ENCODE results near the gene CTSG. TPM values are rescaled to one million over a fixed set of nuclear protein-coding genes. Genes with fewer than 3 reads are reported as not detected.
"Not testable (repeated sequence)": the region's sequence is repeated elsewhere in the genome, so short reads cannot be mapped to it uniquely, and the experiment has no call there.

CTSG gene
- polyA plus RNA-seq, 1 donor (not counting 4 experiments of a cell fraction or from before 2014, with no cell fraction given) = not detected

DNA sequence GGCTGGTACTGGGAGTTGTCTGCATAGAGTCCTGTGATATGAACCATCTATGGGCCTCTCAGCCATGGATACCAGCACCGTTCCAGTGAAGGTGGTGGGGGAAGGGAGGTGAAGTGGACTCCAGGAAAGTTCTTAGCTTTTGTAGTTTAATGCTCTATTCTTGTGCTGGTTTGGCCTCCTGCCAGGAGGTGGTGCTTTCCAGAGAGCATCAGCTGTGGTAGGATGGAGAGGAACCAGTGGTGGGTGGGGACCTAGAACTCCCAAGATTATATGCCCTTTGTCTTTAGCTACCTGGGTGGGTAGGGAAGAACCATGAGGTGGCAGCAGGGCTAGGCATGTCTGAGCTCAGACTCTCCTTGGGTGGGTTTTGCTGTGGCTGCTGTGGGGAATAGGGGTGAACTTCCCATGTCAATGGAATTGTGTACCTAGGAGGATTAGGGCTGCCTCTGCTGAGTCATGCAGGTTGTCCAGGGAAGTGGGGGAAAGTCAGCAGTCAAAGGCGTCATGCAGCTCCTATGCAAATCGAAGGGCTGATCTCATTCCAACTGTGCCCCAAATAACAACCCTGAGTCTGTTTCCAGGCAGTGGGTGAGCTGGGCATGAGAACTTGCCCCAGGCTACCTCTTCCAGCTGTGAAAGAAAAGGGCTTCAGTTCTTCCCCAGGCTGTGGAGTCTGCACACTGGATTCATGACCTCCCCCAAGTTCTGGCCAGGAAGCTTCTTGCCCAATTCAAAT is 19.2 kb upstream of the CTSG start:
- H3K27ac ChIP-seq (ENCODE audit: control insufficient read depth, insufficient read depth, low read length) = peak overlapping the region; percentile 68
- H3K36me3 ChIP-seq (ENCODE audit: control insufficient read depth in 2 of 2, extremely low read depth in 1 of 2, insufficient read depth in 2 of 2, low read length in 2 of 2) = no peaks in the 10 kb centered on the region
- H3K4me1 ChIP-seq (ENCODE audit: control insufficient read depth, extremely low read depth, insufficient read depth, low read length) = peaks cover 11% of the 10 kb centered on the region
- peak overlapping the region; percentile 48 for H3K9ac ChIP-seq (ENCODE audit: control insufficient read depth, extremely low read depth, insufficient read depth, low read length)
- DNase-seq (ENCODE audit: low read depth, low spot score) (peak; percentile 80), FAIRE-seq (peak; percentile 93)
- no peaks in the 10 kb centered on the region for H3K27me3 ChIP-seq (ENCODE audit: control insufficient read depth, extremely low read depth, insufficient read depth, low read length)
- H3K4me2 ChIP-seq (ENCODE audit: control insufficient read depth, extremely low read depth, insufficient read depth, low read depth, low read length) = peak overlapping the region; percentile 51
- no peaks in the 10 kb centered on the region for H3K79me2 ChIP-seq (ENCODE audit: control insufficient read depth, insufficient read depth, low read length)
- H2AFZ ChIP-seq (ENCODE audit: control insufficient read depth, low read length) = peak overlapping the region; percentile 86
- no peaks in the 10 kb centered on the region for H3K9me1 ChIP-seq (ENCODE audit: control insufficient read depth, extremely low read depth, insufficient read depth, low read length)
- dilution Hi-C loops (cut with MboI; ENCODE audit: extremely low pct_ligation_motif_present, low sequenced_read_pairs) = no loop called here
- H3K9me3 ChIP-seq (ENCODE audit: control insufficient read depth, low read depth, low read length) = no peaks in the 10 kb centered on the region
- H4K20me1 ChIP-seq (ENCODE audit: control insufficient read depth, extremely low read depth, insufficient read depth, low read length) = no peaks in the 10 kb centered on the region
- peak overlapping the region in 1 of 3 experiments; percentile 24 for H3K4me3 ChIP-seq (ENCODE audit: control insufficient read depth in 2 of 3, extremely low read depth in 1 of 3, insufficient read depth in 2 of 3, low read depth in 1 of 3, low read length in 3 of 3)
- TF ChIP-seq, protein P1, sequence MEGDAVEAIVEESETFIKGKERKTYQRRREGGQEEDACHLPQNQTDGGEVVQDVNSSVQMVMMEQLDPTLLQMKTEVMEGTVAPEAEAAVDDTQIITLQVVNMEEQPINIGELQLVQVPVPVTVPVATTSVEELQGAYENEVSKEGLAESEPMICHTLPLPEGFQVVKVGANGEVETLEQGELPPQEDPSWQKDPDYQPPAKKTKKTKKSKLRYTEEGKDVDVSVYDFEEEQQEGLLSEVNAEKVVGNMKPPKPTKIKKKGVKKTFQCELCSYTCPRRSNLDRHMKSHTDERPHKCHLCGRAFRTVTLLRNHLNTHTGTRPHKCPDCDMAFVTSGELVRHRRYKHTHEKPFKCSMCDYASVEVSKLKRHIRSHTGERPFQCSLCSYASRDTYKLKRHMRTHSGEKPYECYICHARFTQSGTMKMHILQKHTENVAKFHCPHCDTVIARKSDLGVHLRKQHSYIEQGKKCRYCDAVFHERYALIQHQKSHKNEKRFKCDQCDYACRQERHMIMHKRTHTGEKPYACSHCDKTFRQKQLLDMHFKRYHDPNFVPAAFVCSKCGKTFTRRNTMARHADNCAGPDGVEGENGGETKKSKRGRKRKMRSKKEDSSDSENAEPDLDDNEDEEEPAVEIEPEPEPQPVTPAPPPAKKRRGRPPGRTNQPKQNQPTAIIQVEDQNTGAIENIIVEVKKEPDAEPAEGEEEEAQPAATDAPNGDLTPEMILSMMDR (optimal IDR thresholded peaks at IDR 0.05 in 1 of 3, IDR thresholded peaks at IDR 0.05 in 1 of 3, conservative IDR thresholded peaks at IDR 0.05 in 1 of 3; ENCODE audit: extremely low read depth in 1 of 3, insufficient read depth in 2 of 3, low read length in 3 of 3) = no peak
- TF ChIP-seq EZH2 (IDR thresholded peaks at IDR 0.05; ENCODE audit: low read length) = no peak

DNA sequence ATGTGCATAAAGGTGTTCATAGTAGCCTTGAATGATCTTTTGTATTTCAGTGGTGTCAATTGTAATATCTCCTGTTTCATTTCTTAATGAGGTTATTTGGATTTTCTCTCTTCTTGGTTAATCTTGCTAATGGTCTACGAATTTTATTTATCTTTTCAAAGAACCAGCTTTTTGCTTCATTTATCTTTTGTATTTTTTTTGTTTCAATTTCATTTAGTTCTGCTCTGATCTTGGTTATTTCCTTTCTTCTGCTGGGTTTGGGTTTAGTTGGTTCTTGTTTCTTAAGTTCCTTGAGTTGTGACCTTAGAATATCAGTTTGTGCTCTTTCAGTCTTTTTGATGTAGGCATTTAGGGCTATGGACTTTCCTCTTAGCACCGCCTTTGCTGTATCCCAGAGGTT is 15.0 kb upstream of the CTSG start:
- H3K4me2 ChIP-seq (ENCODE audit: control insufficient read depth, extremely low read depth, insufficient read depth, low read depth, low read length); FAIRE-seq; H3K27ac ChIP-seq (ENCODE audit: control insufficient read depth, insufficient read depth, low read length); H3K9me3 ChIP-seq (ENCODE audit: control insufficient read depth, low read depth, low read length); H3K36me3 ChIP-seq (ENCODE audit: control insufficient read depth in 2 of 2, extremely low read depth in 1 of 2, insufficient read depth in 2 of 2, low read length in 2 of 2); H3K4me3 ChIP-seq (ENCODE audit: control insufficient read depth in 2 of 3, extremely low read depth in 1 of 3, insufficient read depth in 2 of 3, low read depth in 1 of 3, low read length in 3 of 3); H3K27me3 ChIP-seq (ENCODE audit: control insufficient read depth, extremely low read depth, insufficient read depth, low read length); H3K79me2 ChIP-seq (ENCODE audit: control insufficient read depth, insufficient read depth, low read length); H3K9ac ChIP-seq (ENCODE audit: control insufficient read depth, extremely low read depth, insufficient read depth, low read length); H3K9me1 ChIP-seq (ENCODE audit: control insufficient read depth, extremely low read depth, insufficient read depth, low read length); dilution Hi-C loops (cut with MboI; ENCODE audit: extremely low pct_ligation_motif_present, low sequenced_read_pairs); H4K20me1 ChIP-seq (ENCODE audit: control insufficient read depth, extremely low read depth, insufficient read depth, low read length); H2AFZ ChIP-seq (ENCODE audit: control insufficient read depth, low read length); H3K4me1 ChIP-seq (ENCODE audit: control insufficient read depth, extremely low read depth, insufficient read depth, low read length); DNase-seq (ENCODE audit: low read depth, low spot score): not testable (repeated sequence)

DNA sequence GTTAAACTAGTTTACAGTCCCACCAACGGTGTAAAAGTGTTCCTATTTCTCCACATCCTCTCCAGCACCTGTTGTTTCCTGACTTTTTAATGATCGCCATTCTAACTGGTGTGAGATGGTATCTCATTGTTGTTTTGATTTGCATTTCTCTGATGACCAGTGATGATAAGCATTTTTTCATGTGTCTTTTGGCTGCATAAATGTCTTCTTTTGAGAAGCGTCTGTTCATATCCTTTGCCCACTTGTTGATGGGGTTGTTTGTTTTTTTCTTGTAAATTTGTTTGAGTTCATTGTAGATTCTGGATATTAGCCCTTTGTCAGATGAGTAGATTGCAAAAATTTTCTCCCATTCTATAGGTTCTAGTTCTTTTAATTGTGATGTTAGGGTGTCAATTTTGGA is 8.4 kb upstream of the CTSG start:
- H3K36me3 ChIP-seq (ENCODE audit: control insufficient read depth in 2 of 2, extremely low read depth in 1 of 2, insufficient read depth in 2 of 2, low read length in 2 of 2); H3K4me2 ChIP-seq (ENCODE audit: control insufficient read depth, extremely low read depth, insufficient read depth, low read depth, low read length); H3K9me1 ChIP-seq (ENCODE audit: control insufficient read depth, extremely low read depth, insufficient read depth, low read length); FAIRE-seq; H3K79me2 ChIP-seq (ENCODE audit: control insufficient read depth, insufficient read depth, low read length); H3K9me3 ChIP-seq (ENCODE audit: control insufficient read depth, low read depth, low read length); dilution Hi-C loops (cut with MboI; ENCODE audit: extremely low pct_ligation_motif_present, low sequenced_read_pairs); H2AFZ ChIP-seq (ENCODE audit: control insufficient read depth, low read length); H3K4me1 ChIP-seq (ENCODE audit: control insufficient read depth, extremely low read depth, insufficient read depth, low read length); DNase-seq (ENCODE audit: low read depth, low spot score); H3K4me3 ChIP-seq (ENCODE audit: control insufficient read depth in 2 of 3, extremely low read depth in 1 of 3, insufficient read depth in 2 of 3, low read depth in 1 of 3, low read length in 3 of 3); H4K20me1 ChIP-seq (ENCODE audit: control insufficient read depth, extremely low read depth, insufficient read depth, low read length); H3K27me3 ChIP-seq (ENCODE audit: control insufficient read depth, extremely low read depth, insufficient read depth, low read length); H3K9ac ChIP-seq (ENCODE audit: control insufficient read depth, extremely low read depth, insufficient read depth, low read length); H3K27ac ChIP-seq (ENCODE audit: control insufficient read depth, insufficient read depth, low read length): not testable (repeated sequence)

All from keratinocyte (primary cell).